Smooth muscle cell (in vitro differentiated cells): Measurements from ENCODE around the gene PRR15L. TPM values are rescaled to one million over a fixed set of nuclear protein-coding genes. Genes with fewer than 3 reads are reported as not detected.

Experiments
- DNase-seq: peaks from one replicate; lab custom pipeline; 2025; ENCODE audit not compliant: unreplicated experiment; lab: John Stamatoyannopoulos, UW
- H2AFZ ChIP-seq: fragments of 200-600 bp; sonication (generic); 2 replicates; pipeline ENCODE4 v1.6.0; 2016; ENCODE audit warnings: antibody characterized with exemption, low read depth, mild to moderate bottlenecking
- H3F3A ChIP-seq: fragments of 200-600 bp; sonication (generic); 2 replicates; pipeline ENCODE4 v1.6.0; 2017; ENCODE audit warnings: antibody characterized with exemption, low read depth
- H3K27ac ChIP-seq: fragments of 200-600 bp; sonication (generic); 2 replicates; pipeline ENCODE4 v1.5.1; 2016; ENCODE audit warnings: low read depth, mild to moderate bottlenecking
- H3K27me3 ChIP-seq: fragments of 200-600 bp; sonication (generic); 2 replicates; pipeline ENCODE4 v1.6.1; 2016; ENCODE audit warnings: low read depth, mild to moderate bottlenecking
- H3K36me3 ChIP-seq: fragments of 200-600 bp; sonication (generic); 2 replicates; pipeline ENCODE4 v1.5.1; 2016; ENCODE audit warnings: low read depth
- H3K4me1 ChIP-seq: fragments of 200-600 bp; sonication (generic); 2 replicates; pipeline ENCODE4 v1.5.1; 2016; ENCODE audit warnings: low read depth
- H3K4me2 ChIP-seq: fragments of 200-600 bp; sonication (generic); 2 replicates; pipeline ENCODE4 v1.6.0; 2016; ENCODE audit warnings: mild to moderate bottlenecking
- H3K4me3 ChIP-seq: fragments of 200-600 bp; sonication (generic); 2 replicates; pipeline ENCODE4 v1.5.1; 2016; ENCODE audit warnings: mild to moderate bottlenecking
- H3K79me2 ChIP-seq: fragments of 200-600 bp; sonication (generic); 2 replicates; pipeline ENCODE4 v1.6.0; 2016; ENCODE audit warnings: low read depth, mild to moderate bottlenecking
- H3K9ac ChIP-seq: fragments of 200-600 bp; sonication (generic); 2 replicates; pipeline ENCODE4 v1.6.0; 2016; ENCODE audit warnings: low read depth
- H3K9me3 ChIP-seq: fragments of 200-600 bp; sonication (generic); replicated peaks from 2 replicates; pipeline ENCODE4 v1.5.1; 2016; ENCODE audit warnings: low read depth
- H4K20me1 ChIP-seq: fragments of 200-600 bp; sonication (generic); 2 replicates; pipeline ENCODE4 v1.6.0; 2016; ENCODE audit warnings: low read depth
- WGBS: methylation state at CpG from one replicate; pipeline ENCODE4 v1.1.7; 2016; ENCODE audit warnings: low lambda C conversion rate; 5-methylcytosine and 5-hydroxymethylcytosine counted together
- polyA plus RNA-seq: library from polyadenylated mRNA; unstranded; fragments of >200 nt; fragmentation: Nextera tagmentation; extraction: Ambion mirVana; gene quantifications from 2 replicates; pipeline ENCODE4 v1.2.1, GENCODE V29; 2016
- total RNA-seq: library from RNA; depleted of rRNA; stranded (reverse); fragments of >200 nt; gene quantifications from 2 replicates; pipeline ENCODE4 v1.2.3, GENCODE V29; 2014
- TF ChIP-seq, protein P1 (sequence below): fragments of 200-600 bp; sonication (generic); IDR thresholded peaks from 2 replicates; pipeline ENCODE4 v1.5.1; 2017; ENCODE audit warnings: borderline replicate concordance, mild to moderate bottlenecking, antibody characterized with exemption; ENCODE audit not compliant: insufficient read depth, poor library complexity, severe bottlenecking

Gene PRR15L
- total and polyA plus RNA-seq, 2 experiments from 2014 or later: not detected

DNA sequence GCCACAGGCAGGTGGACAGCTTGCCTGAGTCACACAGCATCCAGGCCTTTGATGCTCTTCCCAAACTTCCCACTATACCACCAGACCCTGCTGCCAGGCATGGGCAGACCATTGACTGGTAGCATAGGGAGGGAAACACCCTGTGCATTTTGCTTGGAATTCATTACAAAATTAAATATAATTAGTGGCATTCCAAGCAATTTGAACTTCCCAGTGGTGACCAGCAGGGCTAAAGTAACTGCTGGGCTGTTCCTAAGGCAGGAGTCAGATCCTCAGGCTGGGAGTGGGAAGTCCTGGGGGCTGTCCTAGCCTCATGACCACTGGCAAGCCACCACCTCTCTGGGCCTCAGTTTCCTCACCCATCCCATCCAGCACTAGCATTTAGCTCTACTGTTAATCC lies 3.8 kb downstream of the PRR15L start:
- H2AFZ ChIP-seq: no peak overlapping the region
- H3K27me3 ChIP-seq: no peaks in the 10 kb centered on the region
- H3K9me3 ChIP-seq: no peaks in the 10 kb centered on the region
- TF ChIP-seq, protein P1, sequence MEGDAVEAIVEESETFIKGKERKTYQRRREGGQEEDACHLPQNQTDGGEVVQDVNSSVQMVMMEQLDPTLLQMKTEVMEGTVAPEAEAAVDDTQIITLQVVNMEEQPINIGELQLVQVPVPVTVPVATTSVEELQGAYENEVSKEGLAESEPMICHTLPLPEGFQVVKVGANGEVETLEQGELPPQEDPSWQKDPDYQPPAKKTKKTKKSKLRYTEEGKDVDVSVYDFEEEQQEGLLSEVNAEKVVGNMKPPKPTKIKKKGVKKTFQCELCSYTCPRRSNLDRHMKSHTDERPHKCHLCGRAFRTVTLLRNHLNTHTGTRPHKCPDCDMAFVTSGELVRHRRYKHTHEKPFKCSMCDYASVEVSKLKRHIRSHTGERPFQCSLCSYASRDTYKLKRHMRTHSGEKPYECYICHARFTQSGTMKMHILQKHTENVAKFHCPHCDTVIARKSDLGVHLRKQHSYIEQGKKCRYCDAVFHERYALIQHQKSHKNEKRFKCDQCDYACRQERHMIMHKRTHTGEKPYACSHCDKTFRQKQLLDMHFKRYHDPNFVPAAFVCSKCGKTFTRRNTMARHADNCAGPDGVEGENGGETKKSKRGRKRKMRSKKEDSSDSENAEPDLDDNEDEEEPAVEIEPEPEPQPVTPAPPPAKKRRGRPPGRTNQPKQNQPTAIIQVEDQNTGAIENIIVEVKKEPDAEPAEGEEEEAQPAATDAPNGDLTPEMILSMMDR: no peak
- no peaks in the 10 kb centered on the region for H3K36me3 ChIP-seq
- no peak overlapping the region for H3K4me2 ChIP-seq
- H3F3A ChIP-seq: no peaks in the 10 kb centered on the region
- no peaks in the 10 kb centered on the region for H3K79me2 ChIP-seq
- H4K20me1 ChIP-seq: no peaks in the 10 kb centered on the region
- H3K9ac ChIP-seq: no peak overlapping the region
- no peak overlapping the region for H3K27ac ChIP-seq
- peak overlapping the region; percentile 45 for H3K4me3 ChIP-seq
- peaks cover 12% of the 10 kb centered on the region for H3K4me1 ChIP-seq
- DNase-seq: no peak

- DNase-seq: no peak
- no peak overlapping the region for H3K9ac ChIP-seq
- H3K4me2 ChIP-seq: no peak overlapping the region
- no peaks in the 10 kb centered on the region for H3K36me3 ChIP-seq
- no peaks in the 10 kb centered on the region for H3K27me3 ChIP-seq
- H2AFZ ChIP-seq: no peak overlapping the region
- H3F3A ChIP-seq: no peaks in the 10 kb centered on the region
- H3K27ac ChIP-seq: no peak overlapping the region
- peaks cover 7% of the 10 kb centered on the region for H3K4me1 ChIP-seq
- TF ChIP-seq, protein P1: no peak
- H3K4me3 ChIP-seq: no peak overlapping the region
- no peaks in the 10 kb centered on the region for H3K9me3 ChIP-seq
- no peaks in the 10 kb centered on the region for H4K20me1 ChIP-seq
- 89% methylated on average over 12 of the region's 12 CpGs for WGBS
- H3K79me2 ChIP-seq: no peaks in the 10 kb centered on the region
These were observed 5.3 kb downstream of the PRR15L start for GRCh38 chr17:47952171-47953021.

GRCh38 chr17:47950448-47950847 lies 7.2 kb downstream of the PRR15L start:
- no peak for DNase-seq
- TF ChIP-seq, protein P1: no peak
- Histone ChIP-seq H3K36me3 (no peaks in the 10 kb centered on the region), H4K20me1 (no peaks in the 10 kb centered on the region), H3K4me2 (no peak overlapping the region), H3F3A (no peaks in the 10 kb centered on the region), H3K27me3 (no peaks in the 10 kb centered on the region), H2AFZ (no peak overlapping the region), H3K4me3 (no peak overlapping the region), H3K4me1 (no peaks in the 10 kb centered on the region), H3K9me3 (no peaks in the 10 kb centered on the region), H3K9ac (no peak overlapping the region), H3K27ac (no peak overlapping the region), H3K79me2 (no peaks in the 10 kb centered on the region)
- 67% methylated on average over 4 of the region's 4 CpGs for WGBS

- 86% methylated on average over 3 of the region's 3 CpGs for WGBS
- DNase-seq: no peak
- Histone ChIP-seq H4K20me1 (no peaks in the 10 kb centered on the region), H3K79me2 (no peaks in the 10 kb centered on the region), H3K4me3 (no peak overlapping the region), H3K27me3 (no peaks in the 10 kb centered on the region), H3F3A (no peaks in the 10 kb centered on the region), H2AFZ (peak overlapping the region; percentile 81), H3K4me2 (peak overlapping the region; percentile 82), H3K9ac (no peak overlapping the region), H3K9me3 (no peaks in the 10 kb centered on the region), H3K27ac (no peak overlapping the region), H3K36me3 (no peaks in the 10 kb centered on the region), H3K4me1 (no peaks in the 10 kb centered on the region)
- TF ChIP-seq, protein P1: no peak
These were observed 7.7 kb downstream of the PRR15L start for GRCh38 chr17:47949946-47950345.
